Heart right ventricle (tissue), 16 donors: ENCODE results near the gene ENKD1. TPM values are rescaled to one million over a fixed set of nuclear protein-coding genes. Genes with fewer than 3 reads are reported as not detected.
A peak's percentile ranks its signal among the peaks of the same experiment; 100 is the strongest.

Experiments used
- ATAC-seq, 8 donors: fragments of 200-7000 bp; cut with Tn5 transposase; one replicate each; pipeline ENCODE4 v1.9.1; 2020; ENCODE audit warnings: mild to moderate bottlenecking in 8 of 8, moderate library complexity in 8 of 8, moderate number of reproducible peaks in 1 of 8
- DNase-seq, 2 donors: peaks; one replicate each; pipeline ENCODE4 v3.0.0-alpha.2; 2020
- H3K27ac ChIP-seq, 10 donors: fragments of 200-600 bp; sonication (generic) in 2 of 10; one replicate each; pipeline versions ENCODE4 v1.5.0 to v1.8.0; 2020 to 2022; ENCODE audit warnings: mild to moderate bottlenecking in 3 of 10
- H3K27me3 ChIP-seq, 7 donors: fragments of 200-600 bp; one replicate each; pipeline ENCODE4 v1.8.0; 2021 to 2022; ENCODE audit warnings: mild to moderate bottlenecking in 2 of 7
- H3K36me3 ChIP-seq, 9 donors: fragments of 200-600 bp; sonication (generic) in 1 of 9; one replicate each; pipeline versions ENCODE4 v1.5.0 to v1.8.0; 2020 to 2022; ENCODE audit warnings: mild to moderate bottlenecking in 2 of 9
- H3K4me1 ChIP-seq, 9 donors: fragments of 200-600 bp; sonication (generic) in 1 of 9; one replicate each; pipeline versions ENCODE4 v1.5.0 to v1.8.0; 2020 to 2022; ENCODE audit warnings: mild to moderate bottlenecking in 4 of 9
- H3K4me3 ChIP-seq, 10 donors: fragments of 200-600 bp; sonication (generic) in 2 of 10; one replicate each; pipeline versions ENCODE4 v1.5.0 to v1.8.0; 2020 to 2022; ENCODE audit warnings: mild to moderate bottlenecking in 7 of 10, moderate library complexity in 2 of 10
- H3K9me3 ChIP-seq, 11 donors: fragments of 200-600 bp in 10 of 11; sonication (generic) in 2 of 11; one replicate each; pipeline versions ENCODE4 v1.5.0 to v1.8.0; 2013 to 2022; ENCODE audit warnings: mild to moderate bottlenecking in 2 of 11, control low read depth in 1 of 11, moderate library complexity in 1 of 11
- WGBS, 2 donors: extraction: QIAGEN DNeasy Blood & Tissue Kit; methylation state at CpG; one replicate each; pipeline ENCODE4 v1.1.7; 2013; ENCODE audit warnings: inconsistent platforms in 1 of 2; 5-methylcytosine and 5-hydroxymethylcytosine counted together
- intact Hi-C, 10 donors: fragments of 100-400 bp; cut with DNase I; formaldehyde crosslinking; loops; one replicate each; pipeline versions ENCODE4 v1.11.1 to v1.14.2; 2022
- polyA plus RNA-seq, 2 donors: library from polyadenylated mRNA; stranded (reverse); fragments of 200-250 nt; gene quantifications; one replicate each; pipeline ENCODE4 v1.2.3, GENCODE V29; 2013
- total RNA-seq, 10 donors: library from RNA; stranded (reverse); fragmentation: NEBNext Ultra II Directional in 3 of 10; extraction: Animal tissue kit (Norgen Biotek cat#: 25700) in 3 of 10; gene quantifications; one replicate each; pipeline versions ENCODE4 v1.2.1 to v1.2.4, GENCODE V29; 2021 to 2023
- TF ChIP-seq, protein P1 (sequence below), 9 donors: fragments of 200-600 bp; sonication (generic) in 2 of 9; IDR thresholded peaks; one replicate each; pipeline versions ENCODE4 v1.5.0 to v1.8.0; 2021 to 2022; ENCODE audit warnings: antibody characterized with exemption in 9 of 9, mild to moderate bottlenecking in 5 of 9, moderate library complexity in 1 of 9
- donor health status: Arrhythmogenic right ventricular cardiomyopathy.
- donor health status: ischemic (EF 13 %, LVEDD 7.1; RV severe dilation, severe dysfunction).
- donor health status: healthy with polysubstance abuse.
- donor health status: DM: no; HTN: yes; CAD: no.
- donor health status: DM: no; HTN: no; CAD: no.
- donor health status: ischemic (EF 25% LVEDD 6.9; RV normal size, moderate dysfunction).
- donor health status: ischemic (EF 25% LVEDD 5.7; RV mildly dilated, moderate dysfunction).
- donor health status: healthy.
- donor health status: DM: yes; HTN: yes; CAD: no.
- donor health status: Ischemic cardiomyopathy.
- donor health status: ischemic (EF 35%, LVEDD 5.7; RV mildly dilated, moderate dysfunction).
- donor health status: nonischemic (EF 11% LVEDD 7.7; RV severe dilation, severe dysfunction).
- donor health status: DM: yes; HTN: yes; CAD: no.
- donor health status: PGD.
- donor health status: ischemic (EF 29% LVEDD 5.4; RV normal size, mild dysfunction).
- donor health status: nonischemic (EF 23%, LVEDD 6.1; RV moderate dilation, normal function).

The ENKD1 gene
- total and polyA plus RNA-seq, 12 donors = 3.6 to 30.9 (median 8.5) TPM

DNA sequence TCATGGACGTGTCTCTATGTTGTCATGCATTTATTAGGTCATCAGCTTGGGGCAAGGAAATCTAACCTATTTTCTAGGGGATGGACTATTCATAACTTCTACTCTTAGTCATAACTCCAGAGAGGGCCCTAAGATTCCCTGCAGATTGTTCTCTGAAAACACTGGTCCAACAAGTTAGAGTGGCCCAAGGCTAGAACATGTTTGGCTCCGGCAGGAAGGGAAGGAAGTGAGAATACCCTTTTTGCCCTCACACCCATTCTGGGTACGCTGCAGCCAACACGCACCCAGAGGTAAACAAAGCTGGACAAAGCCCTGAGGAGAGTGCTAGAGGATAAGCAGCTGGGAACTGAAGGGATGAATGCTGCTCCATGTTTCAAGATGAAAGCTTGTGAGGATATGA, 10.0 kb upstream of the ENKD1 start:
- H3K4me1 ChIP-seq = peaks cover 13 to 44% (median 28%) of the 10 kb centered on the region in 9 donors
- DNase-seq = no peak
- no peaks in the 10 kb centered on the region for H3K9me3 ChIP-seq
- no peak overlapping the region for H3K4me3 ChIP-seq
- no peak for ATAC-seq
- H3K27ac ChIP-seq = peak overlapping the region in 2 of 10 donors; percentile 14 to 26
- TF ChIP-seq, protein P1, sequence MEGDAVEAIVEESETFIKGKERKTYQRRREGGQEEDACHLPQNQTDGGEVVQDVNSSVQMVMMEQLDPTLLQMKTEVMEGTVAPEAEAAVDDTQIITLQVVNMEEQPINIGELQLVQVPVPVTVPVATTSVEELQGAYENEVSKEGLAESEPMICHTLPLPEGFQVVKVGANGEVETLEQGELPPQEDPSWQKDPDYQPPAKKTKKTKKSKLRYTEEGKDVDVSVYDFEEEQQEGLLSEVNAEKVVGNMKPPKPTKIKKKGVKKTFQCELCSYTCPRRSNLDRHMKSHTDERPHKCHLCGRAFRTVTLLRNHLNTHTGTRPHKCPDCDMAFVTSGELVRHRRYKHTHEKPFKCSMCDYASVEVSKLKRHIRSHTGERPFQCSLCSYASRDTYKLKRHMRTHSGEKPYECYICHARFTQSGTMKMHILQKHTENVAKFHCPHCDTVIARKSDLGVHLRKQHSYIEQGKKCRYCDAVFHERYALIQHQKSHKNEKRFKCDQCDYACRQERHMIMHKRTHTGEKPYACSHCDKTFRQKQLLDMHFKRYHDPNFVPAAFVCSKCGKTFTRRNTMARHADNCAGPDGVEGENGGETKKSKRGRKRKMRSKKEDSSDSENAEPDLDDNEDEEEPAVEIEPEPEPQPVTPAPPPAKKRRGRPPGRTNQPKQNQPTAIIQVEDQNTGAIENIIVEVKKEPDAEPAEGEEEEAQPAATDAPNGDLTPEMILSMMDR (IDR thresholded peaks at IDR 0.05) = no peak
- H3K36me3 ChIP-seq = peaks cover 0 to 28% (median 0%) of the 10 kb centered on the region in 9 donors
- 72 to 74% methylated on average over 4 of the region's 4 CpGs for WGBS, 2 donors
- no peaks in the 10 kb centered on the region for H3K27me3 ChIP-seq
- intact Hi-C loops = loop anchor here in 8 of 10 donors (5.0 to 10.0 kb wide), 8 partner anchors 36 to 388 kb away; partner anchors contain the start of genes RANBP10 (in 2 of the 8), TSNAXIP1 (in 2 of the 8), CENPT (in 1 of the 8) and GFOD2 (in 1 of the 8)

DNA sequence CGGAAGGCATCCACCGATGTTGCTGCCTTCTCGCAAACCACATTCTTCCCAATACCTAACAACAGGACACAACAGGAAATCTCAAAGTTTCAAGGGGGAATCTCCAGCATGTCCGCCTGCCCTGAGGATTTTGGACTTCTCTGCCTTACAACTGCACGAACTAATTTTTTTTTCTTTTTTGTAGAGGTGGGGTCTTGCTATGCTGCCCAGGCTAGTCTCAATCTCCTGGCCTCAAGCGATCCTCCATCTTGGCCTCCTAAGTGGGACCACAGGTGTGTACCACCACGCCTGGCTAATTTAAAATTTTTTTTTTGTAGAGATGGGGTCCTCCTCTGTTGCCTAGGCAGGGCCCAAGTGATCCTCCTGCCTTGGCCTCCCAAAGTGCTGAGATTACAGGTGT, 9.4 kb upstream of the ENKD1 start:
- intact Hi-C loops = loop anchor here in 9 of 10 donors (2.0 to 10.0 kb wide), 9 partner anchors 36 to 389 kb away; partner anchors contain the start of genes GFOD2 (in 2 of the 9), RANBP10 (in 2 of the 9), TSNAXIP1 (in 2 of the 9) and CENPT (in 1 of the 9)

DNA sequence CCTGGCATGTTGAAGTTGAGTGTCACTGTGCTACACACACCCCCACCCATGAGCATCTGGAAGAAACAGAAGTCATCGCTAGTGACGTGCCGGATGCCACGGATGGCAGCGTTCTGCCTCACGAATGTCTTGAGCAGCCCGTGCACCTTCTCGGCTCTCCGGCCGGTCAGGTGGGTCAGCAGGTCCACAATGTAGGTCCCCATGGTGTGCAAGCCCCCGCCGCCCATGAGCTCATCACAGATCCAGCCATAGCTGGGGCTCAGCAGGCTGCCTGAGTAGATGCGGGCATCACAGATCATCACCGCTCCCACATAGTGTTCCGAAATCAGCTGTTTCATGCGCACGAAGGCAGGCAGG, 9.0 kb upstream of the ENKD1 start:
- Histone ChIP-seq H3K27ac (no peak overlapping the region), H3K4me1 (peaks cover 13 to 44% (median 28%) of the 10 kb centered on the region in 9 donors), H3K9me3 (no peaks in the 10 kb centered on the region), H3K27me3 (no peaks in the 10 kb centered on the region), H3K36me3 (peaks cover 0 to 20% (median 0%) of the 10 kb centered on the region in 9 donors), H3K4me3 (no peak overlapping the region)
- WGBS, 2 donors = 97 to 98% methylated on average over 17 of the region's 17 CpGs
- ATAC-seq (no peak), DNase-seq (no peak)
- intact Hi-C loops = loop anchor here in 9 of 10 donors (2.0 to 10.0 kb wide), 9 partner anchors 37 to 389 kb away; partner anchors contain the start of genes GFOD2 (in 2 of the 9), RANBP10 (in 2 of the 9), TSNAXIP1 (in 2 of the 9) and CENPT (in 1 of the 9)
- TF ChIP-seq, protein P1 (IDR thresholded peaks at IDR 0.05) = no peak

More for the DNA sequence above, 9.4 kb upstream of the ENKD1 start:
- no peaks in the 10 kb centered on the region for H3K27me3 ChIP-seq
- H3K4me3 ChIP-seq = no peak overlapping the region
- H3K4me1 ChIP-seq = peaks cover 13 to 44% (median 28%) of the 10 kb centered on the region in 9 donors
- H3K9me3 ChIP-seq = no peaks in the 10 kb centered on the region
- no peak overlapping the region for H3K27ac ChIP-seq
- whole genome bisulfite sequencing, 2 donors = 96 to 98% methylated on average over 7 of the region's 7 CpGs
- H3K36me3 ChIP-seq = peaks cover 0 to 24% (median 0%) of the 10 kb centered on the region in 9 donors
- TF ChIP-seq, protein P1 (IDR thresholded peaks at IDR 0.05) = no peak
- ATAC-seq = no peak
- no peak for DNase-seq

DNA sequence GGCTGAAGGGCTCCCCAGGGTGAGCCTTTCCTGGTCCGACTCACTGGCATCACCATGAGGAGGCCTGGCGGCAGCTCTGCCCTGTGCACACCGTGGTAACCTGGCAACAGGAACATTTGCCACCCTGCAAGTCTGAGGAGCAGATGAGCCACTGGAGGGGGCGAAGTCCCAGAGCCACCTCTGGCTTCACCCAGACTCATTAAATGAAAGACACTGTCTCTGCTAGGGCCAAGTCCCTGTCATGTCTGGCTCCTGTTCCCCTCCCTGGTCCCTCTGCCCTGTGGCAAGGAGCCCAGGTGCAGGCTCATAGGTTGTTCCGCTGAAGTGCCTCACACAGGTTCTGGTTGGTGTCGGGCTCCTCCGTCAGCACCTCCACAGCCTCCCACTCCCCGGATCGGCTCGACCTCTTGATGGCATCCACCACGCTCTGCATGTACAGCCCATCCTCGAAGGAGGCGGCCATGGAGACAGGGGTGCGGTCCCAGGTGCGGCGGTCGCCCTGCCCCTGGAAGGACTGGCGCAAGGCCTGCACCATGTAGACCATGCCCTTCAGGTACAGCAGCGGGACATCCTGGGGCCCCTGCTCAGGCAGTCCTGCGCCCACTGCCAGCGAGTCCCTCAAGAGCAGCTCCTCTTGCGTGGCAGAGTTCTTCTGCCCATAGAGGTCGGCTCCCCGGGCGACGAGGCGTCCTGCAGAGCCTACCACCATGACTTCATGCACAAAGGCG, 8.5 kb upstream of the ENKD1 start:
- intact Hi-C loops = loop anchor here (2.0 to 10.0 kb wide), 19 partner anchors 37 to 390 kb away; partner anchors contain the start of genes RANBP10 (in 6 of the 10), TSNAXIP1 (in 6 of the 10), GFOD2 (in 3 of the 10) and CENPT (in 1 of the 10)
- WGBS, 2 donors = 96% methylated on average over 28 of the region's 28 CpGs
- peak overlapping the region in 8 of 10 donors; percentile 61 to 89 (median 83) for H3K27ac ChIP-seq
- no peaks in the 10 kb centered on the region for H3K9me3 ChIP-seq
- DNase-seq (no peak), ATAC-seq (peak in 1 of 8 donors; percentile 19)
- no peak overlapping the region for H3K4me3 ChIP-seq
- H3K27me3 ChIP-seq = no peaks in the 10 kb centered on the region
- TF ChIP-seq, protein P1 (IDR thresholded peaks at IDR 0.05) = no peak
- peaks cover 0 to 15% (median 0%) of the 10 kb centered on the region in 9 donors for H3K36me3 ChIP-seq
- H3K4me1 ChIP-seq = peaks cover 13 to 44% (median 28%) of the 10 kb centered on the region in 9 donors
